ENCODE results near the gene PRIM2.
"Not testable (repeated sequence)": the region's sequence is repeated elsewhere in the genome, so short reads cannot be mapped to it uniquely, and the experiment has no call there.

Gene PRIM2

GRCh38 chr6:57459781-57460180 lies 142.4 kb downstream of the PRIM2 start:
- H3K27ac ChIP-seq (ENCODE audit: low read depth, low read length); H3K4me3 ChIP-seq (ENCODE audit: low read depth in 1 of 2, low read length in 2 of 2); H3K9ac ChIP-seq (ENCODE audit: low read length); H3K27me3 ChIP-seq (ENCODE audit: control insufficient read depth in 1 of 2, insufficient read depth in 2 of 2, low read length in 2 of 2); H3K36me3 ChIP-seq (ENCODE audit: insufficient read depth, low read length); H3K4me1 ChIP-seq (ENCODE audit: insufficient read depth, low read length); H3K9me3 ChIP-seq (ENCODE audit: low read length): not testable (repeated sequence)

- not testable (repeated sequence) for H3K9me3 ChIP-seq (ENCODE audit: low read length); H3K4me1 ChIP-seq (ENCODE audit: insufficient read depth, low read length); H3K27ac ChIP-seq (ENCODE audit: low read depth, low read length)
Observed at GRCh38 chr6:57461022-57461421, 143.6 kb downstream of the PRIM2 start.

GRCh38 chr6:57463809-57464208 lies 146.4 kb downstream of the PRIM2 start:
- H3K9ac ChIP-seq (ENCODE audit: low read length); H3K27me3 ChIP-seq (ENCODE audit: control insufficient read depth in 1 of 2, insufficient read depth in 2 of 2, low read length in 2 of 2); H3K9me3 ChIP-seq (ENCODE audit: low read length); H3K4me3 ChIP-seq (ENCODE audit: low read depth in 1 of 2, low read length in 2 of 2); H3K4me1 ChIP-seq (ENCODE audit: insufficient read depth, low read length); H3K27ac ChIP-seq (ENCODE audit: low read depth, low read length); H3K36me3 ChIP-seq (ENCODE audit: insufficient read depth, low read length): not testable (repeated sequence)

More at GRCh38 chr6:57461022-57461421, 143.6 kb downstream of the PRIM2 start:
- not testable (repeated sequence) for H3K9ac ChIP-seq (ENCODE audit: low read length); H3K4me3 ChIP-seq (ENCODE audit: low read depth in 1 of 2, low read length in 2 of 2); H3K27me3 ChIP-seq (ENCODE audit: control insufficient read depth in 1 of 2, insufficient read depth in 2 of 2, low read length in 2 of 2); H3K36me3 ChIP-seq (ENCODE audit: insufficient read depth, low read length)

- H3K9ac ChIP-seq (ENCODE audit: low read length); H3K36me3 ChIP-seq (ENCODE audit: insufficient read depth, low read length); H3K4me1 ChIP-seq (ENCODE audit: insufficient read depth, low read length); H3K9me3 ChIP-seq (ENCODE audit: low read length); H3K27ac ChIP-seq (ENCODE audit: low read depth, low read length); H3K27me3 ChIP-seq (ENCODE audit: control insufficient read depth in 1 of 2, insufficient read depth in 2 of 2, low read length in 2 of 2); H3K4me3 ChIP-seq (ENCODE audit: low read depth in 1 of 2, low read length in 2 of 2): not testable (repeated sequence)
Observed at GRCh38 chr6:57465968-57466367, 148.5 kb downstream of the PRIM2 start.

GRCh38 chr6:57469072-57469471 lies 151.6 kb downstream of the PRIM2 start:
- Histone ChIP-seq H3K4me3 (ENCODE audit: low read depth in 1 of 2, low read length in 2 of 2) (no peak overlapping the region), H3K36me3 (ENCODE audit: insufficient read depth, low read length) (no peaks in the 10 kb centered on the region), H3K9me3 (ENCODE audit: low read length) (no peaks in the 10 kb centered on the region), H3K27ac (ENCODE audit: low read depth, low read length) (no peak overlapping the region), H3K4me1 (ENCODE audit: insufficient read depth, low read length) (peaks cover 4% of the 10 kb centered on the region), H3K9ac (ENCODE audit: low read length) (no peak overlapping the region), H3K27me3 (ENCODE audit: control insufficient read depth in 1 of 2, insufficient read depth in 2 of 2, low read length in 2 of 2) (no peaks in the 10 kb centered on the region)

DNA sequence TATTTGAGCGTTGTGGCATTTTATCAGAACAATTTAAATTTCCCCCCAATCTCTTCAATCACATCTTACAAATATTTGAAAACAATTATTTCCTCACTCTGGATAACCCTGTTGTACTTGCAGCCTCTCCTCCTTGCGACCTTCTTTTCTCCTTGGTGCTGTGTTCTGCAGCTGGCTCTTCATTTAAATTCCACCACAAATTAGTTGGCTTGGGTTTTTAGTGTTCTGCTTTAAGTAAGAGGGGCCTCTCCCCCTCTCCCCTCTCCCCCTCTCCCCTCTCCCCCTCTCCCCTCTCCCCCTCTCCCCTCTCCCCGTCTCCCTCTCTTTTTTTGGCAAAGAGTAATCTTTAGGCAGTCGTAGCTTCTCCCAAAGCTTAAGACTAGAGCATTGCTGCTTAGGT lies 152.7 kb downstream of the PRIM2 start:
- not testable (repeated sequence) for H3K4me3 ChIP-seq (ENCODE audit: low read depth in 1 of 2, low read length in 2 of 2); H3K36me3 ChIP-seq (ENCODE audit: insufficient read depth, low read length); H3K9me3 ChIP-seq (ENCODE audit: low read length)

DNA sequence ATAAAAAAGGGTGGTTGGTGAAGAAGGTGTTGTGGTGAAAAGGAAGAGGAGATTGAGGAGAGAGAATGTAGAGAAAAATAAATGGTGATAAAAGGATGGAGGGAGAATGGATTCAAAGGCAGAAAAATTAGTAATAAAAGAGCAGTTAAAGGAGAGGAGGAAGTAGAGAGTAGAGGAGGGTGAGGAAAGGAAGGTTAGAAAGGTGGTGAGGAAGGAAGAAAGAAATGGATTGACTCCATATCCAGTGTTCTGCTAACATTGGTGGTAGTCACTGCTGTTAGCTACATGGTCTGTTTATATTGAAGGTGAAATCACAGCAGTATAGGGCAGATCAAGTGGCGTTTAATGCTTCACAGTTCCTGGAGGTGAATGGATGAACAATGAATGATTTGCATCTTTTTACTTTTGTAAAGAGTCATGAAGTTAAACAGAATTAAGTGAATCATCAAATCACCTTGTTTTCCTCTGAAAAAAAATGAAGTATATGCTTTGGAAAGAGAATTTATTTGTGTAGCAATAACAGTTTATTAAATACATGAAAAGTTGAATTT lies 154.0 kb downstream of the PRIM2 start:
- not testable (repeated sequence) for H3K27me3 ChIP-seq (ENCODE audit: control insufficient read depth in 1 of 2, insufficient read depth in 2 of 2, low read length in 2 of 2); H3K27ac ChIP-seq (ENCODE audit: low read depth, low read length); H3K4me1 ChIP-seq (ENCODE audit: insufficient read depth, low read length); H3K36me3 ChIP-seq (ENCODE audit: insufficient read depth, low read length); H3K9me3 ChIP-seq (ENCODE audit: low read length); H3K9ac ChIP-seq (ENCODE audit: low read length); H3K4me3 ChIP-seq (ENCODE audit: low read depth in 1 of 2, low read length in 2 of 2)

More for the DNA sequence above, 152.7 kb downstream of the PRIM2 start:
- not testable (repeated sequence) for H3K9ac ChIP-seq (ENCODE audit: low read length); H3K27ac ChIP-seq (ENCODE audit: low read depth, low read length); H3K4me1 ChIP-seq (ENCODE audit: insufficient read depth, low read length); H3K27me3 ChIP-seq (ENCODE audit: control insufficient read depth in 1 of 2, insufficient read depth in 2 of 2, low read length in 2 of 2)

- H3K9ac ChIP-seq (ENCODE audit: low read length); H3K27ac ChIP-seq (ENCODE audit: low read depth, low read length); H3K4me3 ChIP-seq (ENCODE audit: low read depth in 1 of 2, low read length in 2 of 2); H3K9me3 ChIP-seq (ENCODE audit: low read length); H3K27me3 ChIP-seq (ENCODE audit: control insufficient read depth in 1 of 2, insufficient read depth in 2 of 2, low read length in 2 of 2); H3K36me3 ChIP-seq (ENCODE audit: insufficient read depth, low read length); H3K4me1 ChIP-seq (ENCODE audit: insufficient read depth, low read length): not testable (repeated sequence)
Observed at GRCh38 chr6:57472861-57473362, 155.5 kb downstream of the PRIM2 start.

DNA sequence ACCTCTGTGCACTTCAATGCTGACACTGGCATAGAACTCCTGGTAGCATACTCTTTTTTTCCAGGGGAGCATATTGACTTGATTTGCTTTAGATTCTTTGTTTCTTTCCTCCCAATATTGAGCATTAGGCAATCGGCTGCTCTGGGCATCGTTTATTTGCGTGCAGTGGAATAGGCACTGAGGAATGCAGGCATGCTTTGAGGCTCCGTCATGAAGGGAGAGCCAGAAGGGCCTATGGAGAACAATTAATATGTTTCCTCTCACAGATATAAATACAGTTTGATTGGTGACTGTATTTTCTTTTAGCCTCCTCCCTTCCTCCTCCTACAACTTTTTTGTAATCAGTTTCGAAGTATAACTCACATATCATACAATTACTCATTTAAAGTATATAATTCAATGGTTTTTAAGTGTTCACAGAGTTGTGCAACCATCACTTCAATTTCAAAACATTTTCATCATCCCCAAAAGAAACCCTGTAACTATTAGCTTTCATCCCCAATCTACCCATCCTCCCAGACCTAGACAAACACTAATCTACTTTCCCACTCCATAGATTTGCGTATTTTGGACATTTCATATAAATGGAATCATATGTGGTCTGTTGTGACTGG lies 157.5 kb downstream of the PRIM2 start:
- H3K27ac ChIP-seq (ENCODE audit: low read depth, low read length); H3K9ac ChIP-seq (ENCODE audit: low read length); H3K27me3 ChIP-seq (ENCODE audit: control insufficient read depth in 1 of 2, insufficient read depth in 2 of 2, low read length in 2 of 2); H3K4me3 ChIP-seq (ENCODE audit: low read depth in 1 of 2, low read length in 2 of 2); H3K36me3 ChIP-seq (ENCODE audit: insufficient read depth, low read length); H3K4me1 ChIP-seq (ENCODE audit: insufficient read depth, low read length); H3K9me3 ChIP-seq (ENCODE audit: low read length): not testable (repeated sequence)

- H3K4me3 ChIP-seq (ENCODE audit: low read depth in 1 of 2, low read length in 2 of 2); H3K9me3 ChIP-seq (ENCODE audit: low read length); H3K36me3 ChIP-seq (ENCODE audit: insufficient read depth, low read length); H3K27me3 ChIP-seq (ENCODE audit: control insufficient read depth in 1 of 2, insufficient read depth in 2 of 2, low read length in 2 of 2); H3K27ac ChIP-seq (ENCODE audit: low read depth, low read length); H3K9ac ChIP-seq (ENCODE audit: low read length); H3K4me1 ChIP-seq (ENCODE audit: insufficient read depth, low read length): not testable (repeated sequence)
Observed at GRCh38 chr6:57475656-57476055, 158.2 kb downstream of the PRIM2 start.

GRCh38 chr6:57480194-57480593 lies 162.8 kb downstream of the PRIM2 start:
- H3K36me3 ChIP-seq (ENCODE audit: insufficient read depth, low read length); H3K9ac ChIP-seq (ENCODE audit: low read length); H3K4me1 ChIP-seq (ENCODE audit: insufficient read depth, low read length); H3K4me3 ChIP-seq (ENCODE audit: low read depth in 1 of 2, low read length in 2 of 2); H3K27me3 ChIP-seq (ENCODE audit: control insufficient read depth in 1 of 2, insufficient read depth in 2 of 2, low read length in 2 of 2); H3K9me3 ChIP-seq (ENCODE audit: low read length); H3K27ac ChIP-seq (ENCODE audit: low read depth, low read length): not testable (repeated sequence)

GRCh38 chr6:57481121-57481520 lies 163.7 kb downstream of the PRIM2 start:
- H3K9me3 ChIP-seq (ENCODE audit: low read length); H3K4me3 ChIP-seq (ENCODE audit: low read depth in 1 of 2, low read length in 2 of 2); H3K27me3 ChIP-seq (ENCODE audit: control insufficient read depth in 1 of 2, insufficient read depth in 2 of 2, low read length in 2 of 2); H3K36me3 ChIP-seq (ENCODE audit: insufficient read depth, low read length); H3K4me1 ChIP-seq (ENCODE audit: insufficient read depth, low read length); H3K27ac ChIP-seq (ENCODE audit: low read depth, low read length); H3K9ac ChIP-seq (ENCODE audit: low read length): not testable (repeated sequence)

Measured in muscle layer of colon (tissue), 2 donors.